ENCODE data around the gene STPG3. TPM values are rescaled to one million over a fixed set of nuclear protein-coding genes. Genes with fewer than 3 reads are reported as not detected.

Gene STPG3
- total and polyA plus RNA-seq, 9 of the 15 experiments (the other 6 are each of a cell fraction or from before 2014, with no cell fraction given), result not detected

DNA sequence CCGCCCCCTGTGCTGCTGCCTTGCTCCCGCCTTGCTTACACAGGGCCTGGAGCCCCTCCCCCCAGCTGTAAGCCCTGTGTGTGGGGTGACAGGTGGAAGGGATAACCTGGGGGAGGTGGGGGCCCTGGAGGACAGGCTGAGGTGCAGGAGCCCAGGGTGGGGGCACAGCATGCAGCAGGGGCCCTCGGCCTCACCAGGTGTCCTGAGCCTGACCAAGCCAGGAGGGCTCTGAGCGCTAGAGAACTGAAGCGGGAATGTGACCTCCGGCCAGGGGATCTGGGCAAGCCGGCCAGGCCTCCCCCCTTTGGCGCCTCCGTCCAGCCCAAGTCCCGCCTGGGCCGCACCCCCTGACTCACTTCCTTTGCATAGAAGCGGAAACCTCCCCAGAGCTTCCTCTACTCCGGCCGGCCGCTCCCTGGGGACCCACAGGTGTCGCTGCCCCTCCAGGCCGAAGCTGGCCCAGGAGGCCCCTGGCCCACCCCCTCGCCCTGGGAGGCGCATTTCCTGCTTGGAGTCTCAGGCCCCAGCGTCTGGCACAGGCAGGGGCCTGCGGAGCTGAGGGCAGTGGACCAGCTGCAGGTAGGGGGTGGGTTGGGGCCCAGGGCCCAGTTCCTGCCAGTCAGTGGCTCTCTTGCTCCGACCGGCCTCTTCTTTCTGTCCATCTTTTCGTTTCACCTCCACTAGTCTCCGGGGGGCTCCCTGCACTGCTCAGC, 26.4 kb downstream of the STPG3 start, which contains the start of gene TOR4A:
TOR4A (plus strand) TSS at position 398 of the 713 bp plus-strand sequence. CDS start 964 bp downstream, outside the sequence.
- BruUV-seq (replicated peaks), result no TSS peak
- peak within 1 kb of the TSS; percentile 91 to 92 for H3K9ac ChIP-seq (ENCODE audit: insufficient read depth in 1 of 2, low read depth in 2 of 2, low read length in 2 of 2)
- intact Hi-C loops (cut with micrococcal nuclease), result loop anchor here (1.0 to 2.0 kb wide), 2 partner anchors 23 to 36 kb away; partner anchors contain the start of genes NELFB and TUBB4B
- TF ChIP-seq, protein P1, sequence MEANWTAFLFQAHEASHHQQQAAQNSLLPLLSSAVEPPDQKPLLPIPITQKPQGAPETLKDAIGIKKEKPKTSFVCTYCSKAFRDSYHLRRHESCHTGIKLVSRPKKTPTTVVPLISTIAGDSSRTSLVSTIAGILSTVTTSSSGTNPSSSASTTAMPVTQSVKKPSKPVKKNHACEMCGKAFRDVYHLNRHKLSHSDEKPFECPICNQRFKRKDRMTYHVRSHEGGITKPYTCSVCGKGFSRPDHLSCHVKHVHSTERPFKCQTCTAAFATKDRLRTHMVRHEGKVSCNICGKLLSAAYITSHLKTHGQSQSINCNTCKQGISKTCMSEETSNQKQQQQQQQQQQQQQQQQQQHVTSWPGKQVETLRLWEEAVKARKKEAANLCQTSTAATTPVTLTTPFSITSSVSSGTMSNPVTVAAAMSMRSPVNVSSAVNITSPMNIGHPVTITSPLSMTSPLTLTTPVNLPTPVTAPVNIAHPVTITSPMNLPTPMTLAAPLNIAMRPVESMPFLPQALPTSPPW (CRISPR knock-in tag; IDR thresholded peaks at IDR 0.05), result peak; percentile 91
- TF ChIP-seq, protein P2, sequence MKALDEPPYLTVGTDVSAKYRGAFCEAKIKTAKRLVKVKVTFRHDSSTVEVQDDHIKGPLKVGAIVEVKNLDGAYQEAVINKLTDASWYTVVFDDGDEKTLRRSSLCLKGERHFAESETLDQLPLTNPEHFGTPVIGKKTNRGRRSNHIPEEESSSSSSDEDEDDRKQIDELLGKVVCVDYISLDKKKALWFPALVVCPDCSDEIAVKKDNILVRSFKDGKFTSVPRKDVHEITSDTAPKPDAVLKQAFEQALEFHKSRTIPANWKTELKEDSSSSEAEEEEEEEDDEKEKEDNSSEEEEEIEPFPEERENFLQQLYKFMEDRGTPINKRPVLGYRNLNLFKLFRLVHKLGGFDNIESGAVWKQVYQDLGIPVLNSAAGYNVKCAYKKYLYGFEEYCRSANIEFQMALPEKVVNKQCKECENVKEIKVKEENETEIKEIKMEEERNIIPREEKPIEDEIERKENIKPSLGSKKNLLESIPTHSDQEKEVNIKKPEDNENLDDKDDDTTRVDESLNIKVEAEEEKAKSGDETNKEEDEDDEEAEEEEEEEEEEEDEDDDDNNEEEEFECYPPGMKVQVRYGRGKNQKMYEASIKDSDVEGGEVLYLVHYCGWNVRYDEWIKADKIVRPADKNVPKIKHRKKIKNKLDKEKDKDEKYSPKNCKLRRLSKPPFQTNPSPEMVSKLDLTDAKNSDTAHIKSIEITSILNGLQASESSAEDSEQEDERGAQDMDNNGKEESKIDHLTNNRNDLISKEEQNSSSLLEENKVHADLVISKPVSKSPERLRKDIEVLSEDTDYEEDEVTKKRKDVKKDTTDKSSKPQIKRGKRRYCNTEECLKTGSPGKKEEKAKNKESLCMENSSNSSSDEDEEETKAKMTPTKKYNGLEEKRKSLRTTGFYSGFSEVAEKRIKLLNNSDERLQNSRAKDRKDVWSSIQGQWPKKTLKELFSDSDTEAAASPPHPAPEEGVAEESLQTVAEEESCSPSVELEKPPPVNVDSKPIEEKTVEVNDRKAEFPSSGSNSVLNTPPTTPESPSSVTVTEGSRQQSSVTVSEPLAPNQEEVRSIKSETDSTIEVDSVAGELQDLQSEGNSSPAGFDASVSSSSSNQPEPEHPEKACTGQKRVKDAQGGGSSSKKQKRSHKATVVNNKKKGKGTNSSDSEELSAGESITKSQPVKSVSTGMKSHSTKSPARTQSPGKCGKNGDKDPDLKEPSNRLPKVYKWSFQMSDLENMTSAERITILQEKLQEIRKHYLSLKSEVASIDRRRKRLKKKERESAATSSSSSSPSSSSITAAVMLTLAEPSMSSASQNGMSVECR (CRISPR knock-in tag; IDR thresholded peaks at IDR 0.05), result peak; percentile 70
- no peak for TF ChIP-seq RBM34 (IDR thresholded peaks at IDR 0.05; ENCODE audit: borderline replicate concordance, insufficient read depth, low read length)
- TF ChIP-seq KAT2B (IDR thresholded peaks at IDR 0.05; ENCODE audit: low read depth, low read length), result peak; percentile 46
- peak; percentile 61 for TF ChIP-seq CXXC5 (CRISPR knock-in tag; IDR thresholded peaks at IDR 0.05)
- TF ChIP-seq ETV6 (IDR thresholded peaks at IDR 0.05; ENCODE audit: borderline replicate concordance in 1 of 2, low read depth in 2 of 2, low read length in 1 of 2), result peak; percentile 87 to 92; a peak in 3 of 4 replicates
- TF ChIP-seq ETV6 (CRISPR knock-in tag; IDR thresholded peaks at IDR 0.05; ENCODE audit: borderline replicate concordance), result no peak
- TF ChIP-seq TARDBP (IDR thresholded peaks at IDR 0.05), result peak; percentile 79
- TF ChIP-seq, protein P3, sequence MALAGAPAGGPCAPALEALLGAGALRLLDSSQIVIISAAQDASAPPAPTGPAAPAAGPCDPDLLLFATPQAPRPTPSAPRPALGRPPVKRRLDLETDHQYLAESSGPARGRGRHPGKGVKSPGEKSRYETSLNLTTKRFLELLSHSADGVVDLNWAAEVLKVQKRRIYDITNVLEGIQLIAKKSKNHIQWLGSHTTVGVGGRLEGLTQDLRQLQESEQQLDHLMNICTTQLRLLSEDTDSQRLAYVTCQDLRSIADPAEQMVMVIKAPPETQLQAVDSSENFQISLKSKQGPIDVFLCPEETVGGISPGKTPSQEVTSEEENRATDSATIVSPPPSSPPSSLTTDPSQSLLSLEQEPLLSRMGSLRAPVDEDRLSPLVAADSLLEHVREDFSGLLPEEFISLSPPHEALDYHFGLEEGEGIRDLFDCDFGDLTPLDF (CRISPR knock-in tag; IDR thresholded peaks at IDR 0.05), result peak; percentile 34; the same call in 1 of the 2 replicates

More for the DNA sequence above, 26.4 kb downstream of the STPG3 start, which contains the start of gene TOR4A:
- H3K36me3 ChIP-seq (ENCODE audit: control insufficient read depth, insufficient read depth, low read length), result peaks cover 49% of the 10 kb centered on the region; the same call in 1 of the 3 replicates
- no peaks in the 10 kb centered on the region for H4K20me1 ChIP-seq (replicated peaks; ENCODE audit: control insufficient read depth, insufficient read depth, low read length)
- DNase-seq (ENCODE audit: extremely low read depth in 1 of 4, low spot score in 3 of 4) (peak; percentile 90 to 97 (median 92)), FAIRE-seq (no peak), ATAC-seq (peak; percentile 93)
- ChIA-PET POLR2A (interaction anchor here (0.5 to 2.6 kb wide), 19 partner anchors 10 to 517 kb away, joined by 3 to 23 read pairs (median 3); partner anchors contain the start of genes LRRC26, MRPL41, NELFB and TUBB4B), CTCF (ENCODE audit: low intra/inter-chr PET ratio) (interaction anchor here (0.8 to 2.3 kb wide), 3 partner anchors 18 to 167 kb away, joined by 4 to 8 read pairs (median 4); partner anchors contain the start of genes EXD3 and NOXA1)
- peak within 1 kb of the TSS; percentile 88 for H3K4me3 ChIP-seq
- H3K79me2 ChIP-seq (ENCODE audit: control insufficient read depth, insufficient read depth, low read length), result peaks cover 37% of the 10 kb centered on the region
- peak within 1 kb of the TSS; percentile 82 for H3K4me2 ChIP-seq (ENCODE audit: insufficient read depth, low read length)
- peaks cover 17 to 93% of the 10 kb centered on the region in 2 experiments for H3K4me1 ChIP-seq (replicated peaks in 1 of 2; ENCODE audit: control insufficient read depth in 2 of 2, insufficient read depth in 2 of 2, low read length in 2 of 2)
- peak within 1 kb of the TSS; percentile 88 for H2AFZ ChIP-seq (ENCODE audit: low read depth, low read length)
- in situ Hi-C loops (cut with MboI), result no loop called here
- H3K27me3 ChIP-seq (ENCODE audit: control insufficient read depth in 2 of 2, insufficient read depth in 2 of 2, low read length in 2 of 2), result no peaks in the 10 kb centered on the region
- WGBS (ENCODE audit: insufficient coverage, low coverage, missing lambda C conversion rate), result 3% methylated on average over 21 of the region's 25 CpGs
- peak within 1 kb of the TSS; percentile 98 for H3K27ac ChIP-seq (ENCODE audit: extremely low read depth, low read depth, low read length)
- H3K9me1 ChIP-seq (ENCODE audit: control insufficient read depth, insufficient read depth, low read length), result no peaks in the 10 kb centered on the region
- H3K9me3 ChIP-seq (replicated peaks; ENCODE audit: control insufficient read depth, insufficient read depth, low read depth, low read length), result no peaks in the 10 kb centered on the region
